ENCODE measurements around the gene PRR7.
"Not testable (repeated sequence)": the region's sequence is repeated elsewhere in the genome, so short reads cannot be mapped to it uniquely, and the experiment has no call there.

Gene PRR7

DNA sequence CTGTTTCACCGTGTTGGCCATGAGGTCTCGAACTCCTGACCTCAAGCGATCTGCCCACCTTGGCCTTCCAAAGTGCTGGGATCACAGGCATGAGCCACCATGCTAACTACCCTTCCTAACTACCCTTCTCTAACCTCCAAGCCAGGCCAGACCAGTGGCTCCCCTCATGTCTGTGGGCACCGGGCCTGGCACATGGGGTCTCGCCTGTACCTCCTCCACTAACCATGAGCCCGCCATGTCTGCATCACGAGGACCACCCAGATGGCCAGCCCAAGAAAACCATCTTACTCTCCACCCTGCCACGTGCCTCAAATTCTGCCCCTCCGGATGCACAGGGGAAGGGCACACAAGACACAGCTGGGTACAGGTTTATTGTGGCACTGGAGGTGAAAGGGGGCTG, 36.4 kb downstream of the PRR7 start:
- H3K4me3 ChIP-seq (replicated peaks; ENCODE audit: low read depth, low read length) = no peak overlapping the region
- TF ChIP-seq, protein P1, sequence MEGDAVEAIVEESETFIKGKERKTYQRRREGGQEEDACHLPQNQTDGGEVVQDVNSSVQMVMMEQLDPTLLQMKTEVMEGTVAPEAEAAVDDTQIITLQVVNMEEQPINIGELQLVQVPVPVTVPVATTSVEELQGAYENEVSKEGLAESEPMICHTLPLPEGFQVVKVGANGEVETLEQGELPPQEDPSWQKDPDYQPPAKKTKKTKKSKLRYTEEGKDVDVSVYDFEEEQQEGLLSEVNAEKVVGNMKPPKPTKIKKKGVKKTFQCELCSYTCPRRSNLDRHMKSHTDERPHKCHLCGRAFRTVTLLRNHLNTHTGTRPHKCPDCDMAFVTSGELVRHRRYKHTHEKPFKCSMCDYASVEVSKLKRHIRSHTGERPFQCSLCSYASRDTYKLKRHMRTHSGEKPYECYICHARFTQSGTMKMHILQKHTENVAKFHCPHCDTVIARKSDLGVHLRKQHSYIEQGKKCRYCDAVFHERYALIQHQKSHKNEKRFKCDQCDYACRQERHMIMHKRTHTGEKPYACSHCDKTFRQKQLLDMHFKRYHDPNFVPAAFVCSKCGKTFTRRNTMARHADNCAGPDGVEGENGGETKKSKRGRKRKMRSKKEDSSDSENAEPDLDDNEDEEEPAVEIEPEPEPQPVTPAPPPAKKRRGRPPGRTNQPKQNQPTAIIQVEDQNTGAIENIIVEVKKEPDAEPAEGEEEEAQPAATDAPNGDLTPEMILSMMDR (IDR thresholded peaks at IDR 0.05; ENCODE audit: low read depth, low read length, missing control alignments) = no peak
- no peak for DNase-seq (ENCODE audit: extremely low read depth, low read depth)

DNA sequence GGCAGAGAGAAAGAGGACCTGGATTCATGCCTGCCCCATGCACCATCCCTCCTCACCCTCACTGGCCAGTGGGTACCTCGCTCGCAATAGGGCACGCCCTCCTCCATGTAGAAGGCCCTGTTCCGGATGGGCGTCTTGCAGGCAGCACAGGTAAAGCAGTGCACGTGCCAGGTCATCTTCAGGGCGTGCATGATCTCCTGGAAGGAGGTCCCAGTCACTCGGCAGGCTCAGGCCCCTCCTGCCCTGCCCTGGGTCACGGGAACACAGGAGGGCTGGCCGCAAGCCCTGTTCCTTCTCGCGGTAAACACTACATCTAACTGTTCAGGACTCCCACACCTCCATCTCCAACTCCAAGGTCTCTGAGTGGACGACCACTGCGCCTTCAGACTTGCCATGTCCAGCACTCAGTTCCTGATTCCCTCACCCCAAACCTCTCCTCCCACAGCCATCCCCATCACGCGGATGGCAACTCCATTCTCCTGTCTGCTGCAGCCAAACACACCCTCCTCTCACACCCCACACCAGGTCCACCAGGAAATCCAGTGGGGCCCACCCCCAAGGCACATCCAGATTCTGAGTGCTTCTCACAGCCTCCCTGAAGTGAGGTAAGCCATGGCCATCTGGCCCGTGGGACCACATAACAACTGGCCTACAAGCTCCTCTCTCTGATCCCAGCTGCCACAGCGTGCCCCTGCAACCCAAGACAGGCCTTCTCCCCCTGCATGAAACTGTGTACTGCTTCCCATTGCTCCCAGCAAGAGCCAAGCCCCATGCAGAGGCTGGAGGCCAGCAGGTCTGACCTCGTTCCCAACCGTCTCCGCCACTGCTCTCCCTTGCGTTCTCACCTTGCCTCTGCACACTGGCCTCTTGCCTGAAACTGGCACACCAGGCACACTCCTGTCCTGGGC, 37.6 kb downstream of the PRR7 start:
- DNase-seq (ENCODE audit: extremely low read depth, low read depth) = no peak
- H3K4me3 ChIP-seq (replicated peaks; ENCODE audit: low read depth, low read length) = no peak overlapping the region
- TF ChIP-seq, protein P1 (IDR thresholded peaks at IDR 0.05; ENCODE audit: low read depth, low read length, missing control alignments) = no peak

DNA sequence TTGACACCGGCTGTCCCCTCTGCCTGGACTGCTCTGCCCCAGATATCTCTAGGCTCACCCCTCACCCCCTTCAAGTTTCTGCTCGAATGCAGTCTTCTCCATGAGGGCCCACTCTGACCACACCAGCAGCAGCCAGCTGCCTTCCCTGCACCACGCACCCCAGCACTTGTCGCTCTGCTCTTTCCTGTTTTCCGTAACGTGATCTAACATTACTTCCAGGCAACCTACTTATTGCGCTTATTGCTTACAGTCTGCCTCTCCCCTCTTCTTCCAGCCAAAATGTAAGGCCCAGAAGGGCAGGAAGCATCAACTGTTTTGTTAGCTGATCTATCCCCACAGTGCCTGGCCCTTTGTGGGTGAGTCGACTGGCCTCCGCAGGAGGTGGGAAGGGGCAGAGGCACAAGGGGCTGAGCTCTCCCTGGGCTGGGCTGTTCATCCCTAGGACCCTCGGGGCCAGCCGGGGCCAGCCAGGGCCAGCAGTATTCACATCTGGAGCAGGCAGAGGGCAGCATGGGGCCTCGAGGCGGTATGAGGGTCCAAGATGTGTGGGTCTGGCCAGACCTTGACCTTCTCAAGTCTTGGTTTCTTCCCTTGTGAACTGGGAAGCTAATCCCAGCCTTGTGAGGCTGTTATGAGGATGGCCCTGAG, 38.4 kb downstream of the PRR7 start:
- TF ChIP-seq, protein P1 (IDR thresholded peaks at IDR 0.05; ENCODE audit: low read depth, low read length, missing control alignments) = no peak
- no peak for DNase-seq (ENCODE audit: extremely low read depth, low read depth)
- no peak overlapping the region for H3K4me3 ChIP-seq (replicated peaks; ENCODE audit: low read depth, low read length)

DNA sequence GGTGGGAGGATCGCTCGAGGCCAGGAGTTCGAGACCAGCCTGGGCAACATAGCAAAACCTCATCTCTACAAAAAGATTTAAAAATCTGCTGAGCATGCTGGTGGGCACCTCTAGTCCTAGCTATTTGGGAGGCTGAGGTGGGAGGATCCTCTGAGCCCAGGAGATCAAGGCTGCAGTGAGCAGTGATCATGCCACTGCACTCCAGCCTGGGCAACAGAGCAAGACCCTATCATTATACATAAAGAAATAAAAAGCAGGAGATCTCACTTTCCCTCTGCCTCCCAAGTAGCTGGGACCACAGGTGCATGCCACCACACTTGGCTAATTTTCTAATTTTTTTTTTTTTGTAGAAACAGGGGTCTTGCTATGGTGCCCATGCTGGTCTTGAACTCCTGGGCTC, 39.1 kb downstream of the PRR7 start:
- DNase-seq (ENCODE audit: extremely low read depth, low read depth) = not testable (repeated sequence)

DNA sequence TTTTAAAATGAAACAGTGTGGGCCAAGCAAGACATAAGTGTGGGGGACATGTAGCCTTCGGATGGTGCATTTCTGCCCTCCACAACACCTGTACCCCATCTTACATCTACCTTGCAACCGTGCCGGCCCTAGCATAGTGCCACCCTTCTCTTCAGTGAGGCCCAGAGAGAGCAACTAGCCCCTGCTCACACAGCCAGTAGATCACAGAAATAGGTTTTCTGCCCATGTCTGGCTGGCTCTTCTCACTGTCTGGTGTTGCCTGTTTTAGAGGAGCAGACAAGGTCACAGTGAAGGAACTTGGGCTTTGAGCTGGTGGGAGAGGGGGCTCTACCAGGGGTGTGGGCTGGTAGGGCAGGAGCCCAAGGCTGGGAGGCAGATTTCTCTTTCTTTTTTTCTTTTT, 39.6 kb downstream of the PRR7 start:
- TF ChIP-seq, protein P1 (IDR thresholded peaks at IDR 0.05; ENCODE audit: low read depth, low read length, missing control alignments) = no peak
- H3K4me3 ChIP-seq (replicated peaks; ENCODE audit: low read depth, low read length) = no peak overlapping the region
- no peak for DNase-seq (ENCODE audit: extremely low read depth, low read depth)

More for the DNA sequence above, 39.1 kb downstream of the PRR7 start:
- H3K4me3 ChIP-seq (replicated peaks; ENCODE audit: low read depth, low read length) = not testable (repeated sequence)

DNA sequence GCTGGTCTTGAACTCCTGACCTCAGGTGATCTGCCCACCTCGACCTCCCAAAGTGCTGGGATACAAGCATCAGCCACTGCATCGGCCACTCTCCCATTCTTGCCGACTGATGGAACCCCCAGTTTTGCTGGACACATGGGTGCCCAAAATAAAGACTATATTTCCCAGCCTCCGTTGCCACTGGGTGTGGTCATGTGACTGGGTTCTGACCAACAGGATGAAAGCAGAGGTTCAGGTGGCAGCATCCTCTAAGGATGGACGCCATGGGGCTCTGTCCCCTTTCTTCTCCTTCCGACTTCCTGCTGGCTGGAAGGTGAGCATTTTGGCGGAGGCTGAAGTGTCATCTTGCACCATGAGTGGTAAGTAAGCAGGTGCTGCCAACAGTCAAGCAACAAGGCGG, 40.5 kb downstream of the PRR7 start:
- no peak overlapping the region for H3K4me3 ChIP-seq (replicated peaks; ENCODE audit: low read depth, low read length)
- TF ChIP-seq, protein P1 (IDR thresholded peaks at IDR 0.05; ENCODE audit: low read depth, low read length, missing control alignments) = no peak
- no peak for DNase-seq (ENCODE audit: extremely low read depth, low read depth)

DNA sequence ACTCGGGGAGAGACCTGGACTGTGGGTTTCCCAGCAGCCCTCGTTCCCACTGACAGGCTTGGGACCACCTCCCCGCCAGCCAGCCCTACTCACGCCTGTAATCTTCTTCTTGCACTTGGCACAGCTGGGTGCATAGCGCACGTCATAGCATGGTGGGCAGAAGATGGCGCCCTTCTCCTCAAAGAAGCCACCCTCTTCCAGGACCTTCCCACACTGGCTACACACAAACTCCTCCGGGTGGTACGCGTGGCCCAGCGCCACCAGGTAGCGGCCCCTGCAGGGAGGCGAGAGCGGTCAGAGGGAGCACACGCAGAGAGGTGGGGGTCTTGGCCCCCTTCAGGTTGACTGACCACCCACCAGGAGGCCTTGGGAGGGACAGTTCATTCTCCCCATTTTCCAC, 41.4 kb downstream of the PRR7 start:
- no peak overlapping the region for H3K4me3 ChIP-seq (replicated peaks; ENCODE audit: low read depth, low read length)
- no peak for DNase-seq (ENCODE audit: extremely low read depth, low read depth)
- TF ChIP-seq, protein P1 (IDR thresholded peaks at IDR 0.05; ENCODE audit: low read depth, low read length, missing control alignments) = no peak

All from HFF-Myc (cell line).